NCI-H526 treated with DMSO at 0.1 percent for 48 hours (cell line): ENCODE data around the gene TRPV6.

Source experiments
- DNase-seq: peaks from one replicate; lab custom pipeline; 2025; lab: John Stamatoyannopoulos, UW

The TRPV6 gene

DNA sequence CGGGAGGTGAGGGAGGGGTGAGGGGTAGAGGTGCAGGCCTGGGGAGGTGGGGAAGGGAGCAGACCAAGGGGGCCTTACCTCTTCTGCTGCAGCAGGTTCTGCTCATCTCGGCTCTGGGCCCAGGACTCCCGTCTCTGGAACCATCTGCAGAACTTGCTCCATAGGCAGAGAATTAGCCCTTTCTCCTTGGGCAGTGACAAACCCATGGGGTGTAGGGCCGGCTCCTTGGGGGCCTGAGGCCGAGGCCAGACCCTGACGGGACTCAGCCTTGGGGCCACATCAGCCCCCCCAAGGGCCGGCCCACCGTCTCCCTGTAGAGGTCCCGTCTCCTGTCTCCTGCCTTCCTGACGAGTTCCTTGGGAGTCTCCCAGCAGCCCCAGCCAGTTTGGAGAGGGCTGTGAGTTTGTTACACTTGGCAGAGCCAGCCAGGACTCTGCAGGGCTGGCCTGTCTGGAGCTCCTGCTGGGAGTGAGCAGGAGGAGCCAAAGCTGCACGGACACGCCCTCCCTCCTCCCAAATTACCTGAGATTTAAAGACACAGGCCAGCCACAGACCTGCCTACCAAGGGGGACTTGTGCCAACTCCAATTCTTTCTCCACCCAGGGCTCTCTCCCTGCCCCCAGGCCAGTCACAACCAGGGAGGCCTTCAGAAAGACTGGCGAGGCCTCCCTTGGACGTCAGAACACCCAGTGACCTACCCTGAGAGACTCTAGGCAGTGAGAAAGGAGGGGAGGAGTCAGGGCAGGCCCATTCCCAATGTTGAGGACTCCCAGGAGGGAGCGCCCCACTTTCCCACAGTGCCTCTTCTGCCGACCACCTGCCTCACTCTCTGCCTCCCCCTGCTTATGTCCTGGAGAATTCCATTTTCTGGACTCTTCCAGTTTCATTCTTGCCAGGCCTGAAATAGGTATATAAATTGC, at the start of gene TRPV6:
Gene TRPV6, minus strand, starts transcription at position 435 of the 920 bp plus-strand sequence.
- DNase-seq = no peak

DNA sequence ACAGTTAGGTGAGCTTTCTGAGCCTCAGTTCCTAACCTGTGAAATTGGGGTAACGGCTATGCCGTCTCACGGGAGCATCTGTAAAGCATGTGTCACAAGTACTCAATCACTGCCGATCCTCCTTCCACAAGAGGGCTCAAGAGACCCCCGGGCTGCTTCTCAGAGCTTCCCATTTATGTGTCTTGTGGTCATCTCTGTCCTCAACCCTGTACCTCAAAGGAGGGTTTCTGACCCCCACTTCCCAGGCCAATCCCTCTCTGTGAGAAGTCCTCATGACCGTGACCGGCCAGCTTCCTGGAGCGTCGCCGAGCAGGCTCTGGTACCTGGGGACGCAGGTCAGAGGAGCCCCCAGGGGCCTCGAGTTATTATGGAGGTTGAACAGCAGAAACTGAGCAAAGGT, 48.5 kb upstream of the TRPV6 start:
- no peak for DNase-seq

DNA sequence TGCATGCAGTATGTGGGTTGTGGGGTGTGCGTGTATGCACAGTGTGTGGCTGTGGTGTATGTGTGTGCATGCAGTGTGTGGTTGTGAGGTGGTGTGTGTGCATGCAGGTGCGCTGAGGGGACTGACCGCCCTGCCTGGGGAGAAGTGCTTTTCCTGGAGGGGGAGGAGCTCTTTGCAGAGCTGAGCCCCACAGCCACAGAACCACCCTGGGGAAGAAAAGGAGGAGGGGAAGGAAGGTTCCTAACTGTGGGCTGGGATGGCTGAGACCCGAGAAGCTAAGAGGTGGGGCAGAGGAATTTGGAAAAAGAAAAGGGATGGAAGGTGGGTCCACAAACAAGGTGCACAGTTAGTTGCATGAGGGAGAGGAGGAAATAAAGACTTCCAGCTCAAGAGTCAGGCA, 48.1 kb upstream of the TRPV6 start, which contains the start of gene TRPV5:
Gene TRPV5, minus strand, starts transcription at position 123 of the 400 bp plus-strand sequence. CDS start 287 bp downstream, outside the sequence.
- no peak for DNase-seq

DNA sequence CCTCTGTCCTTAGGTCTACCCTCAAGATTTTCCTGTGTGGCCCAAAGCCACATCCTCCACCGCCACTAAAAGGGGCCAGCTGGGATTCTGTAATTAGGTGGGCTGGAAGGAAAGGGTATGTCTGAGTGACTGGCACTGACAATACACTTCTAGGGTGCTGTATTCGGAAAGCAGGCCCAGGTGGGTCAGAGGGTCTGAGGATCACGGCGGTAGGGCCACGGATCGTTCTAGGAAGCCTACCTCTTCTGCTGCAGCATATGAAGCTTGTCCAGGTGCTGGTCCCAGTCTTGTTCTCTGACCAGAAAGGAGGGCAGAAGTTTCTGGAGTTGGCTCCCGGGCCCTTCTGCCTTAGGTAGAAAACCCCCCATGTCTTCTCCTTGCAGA, 47.5 kb upstream of the TRPV6 start:
- DNase-seq = no peak

DNA sequence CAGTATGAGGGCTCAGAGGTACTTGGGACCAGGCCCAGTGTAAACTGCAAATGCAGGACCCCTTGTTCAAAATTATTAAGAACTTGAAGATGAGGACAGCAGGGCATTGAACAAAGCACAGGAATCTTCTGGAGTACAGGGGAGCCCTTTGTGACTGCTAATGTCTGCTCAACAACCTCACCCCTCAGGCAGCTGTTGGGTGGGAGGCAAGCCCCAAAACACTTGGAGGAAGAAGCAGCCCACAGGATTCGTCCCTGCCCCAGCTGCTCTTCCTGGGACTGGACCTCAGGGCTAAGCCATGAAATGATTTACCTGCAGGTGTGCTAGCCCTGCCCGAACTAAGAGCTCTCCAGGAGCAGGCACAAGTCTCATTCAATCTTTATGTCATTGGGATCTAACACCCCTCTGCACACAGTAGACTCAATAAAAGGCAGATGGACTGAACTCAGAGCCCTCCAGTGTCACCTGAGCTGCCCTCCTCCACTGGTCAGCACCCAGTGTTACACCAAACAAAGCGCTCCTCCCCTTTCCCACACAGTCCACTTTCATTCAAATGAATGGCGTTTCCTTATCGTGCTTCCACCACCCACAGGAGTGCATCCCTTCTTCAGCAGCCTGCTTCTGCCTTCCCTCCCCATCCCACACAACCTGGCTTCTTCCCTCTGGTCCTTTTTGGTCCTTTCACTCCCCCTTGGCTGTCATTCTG, 47.0 kb upstream of the TRPV6 start:
- no peak for DNase-seq

DNA sequence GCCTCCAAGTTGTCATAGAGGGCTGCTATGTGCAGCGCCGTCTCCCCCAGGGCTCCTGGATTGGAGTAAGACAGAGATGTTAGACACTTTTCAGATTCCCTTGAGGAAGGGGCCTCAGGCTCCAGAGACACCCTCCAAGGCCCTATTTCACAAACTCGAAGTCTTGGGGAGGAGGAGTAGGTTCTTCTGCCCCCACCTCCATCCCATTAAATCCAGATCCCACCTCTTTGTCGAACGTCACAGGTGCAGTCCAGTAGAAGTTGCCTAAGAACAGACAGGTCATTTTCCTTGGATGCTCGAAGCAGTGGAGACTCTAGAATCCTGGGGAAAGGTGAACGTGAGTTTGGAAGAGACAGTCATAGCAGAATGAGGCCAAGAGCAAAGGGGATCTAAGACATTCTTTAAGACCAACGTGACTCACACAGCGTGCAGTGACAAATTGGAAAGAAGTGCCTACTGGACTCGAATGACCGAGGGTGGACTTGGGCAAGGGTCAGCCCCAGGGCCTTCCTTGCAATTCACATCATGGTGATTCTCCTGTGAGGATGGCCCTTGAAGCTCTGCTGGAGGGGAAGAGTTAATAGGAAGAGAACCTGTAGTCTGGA, 44.7 kb upstream of the TRPV6 start:
- DNase-seq = no peak

DNA sequence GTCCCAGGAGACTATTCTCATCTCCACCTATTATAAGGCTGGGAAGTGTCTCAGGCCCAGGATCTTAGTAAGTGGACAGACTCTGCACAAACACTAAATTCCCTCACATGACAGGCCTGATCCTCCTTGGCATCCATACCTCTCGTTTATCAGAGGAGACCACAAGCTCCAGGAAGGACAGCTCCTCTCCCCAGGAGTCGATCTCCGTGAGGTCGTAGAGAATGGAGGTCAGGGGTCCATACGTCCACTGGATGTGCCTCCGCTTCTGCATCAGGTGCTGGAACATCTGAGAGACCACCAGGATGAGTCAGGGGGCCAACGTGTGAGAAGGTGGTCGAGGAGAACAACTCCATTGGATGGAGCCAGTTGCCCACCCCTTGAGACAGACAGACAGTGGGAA, 42.4 kb upstream of the TRPV6 start:
- DNase-seq = no peak

DNA sequence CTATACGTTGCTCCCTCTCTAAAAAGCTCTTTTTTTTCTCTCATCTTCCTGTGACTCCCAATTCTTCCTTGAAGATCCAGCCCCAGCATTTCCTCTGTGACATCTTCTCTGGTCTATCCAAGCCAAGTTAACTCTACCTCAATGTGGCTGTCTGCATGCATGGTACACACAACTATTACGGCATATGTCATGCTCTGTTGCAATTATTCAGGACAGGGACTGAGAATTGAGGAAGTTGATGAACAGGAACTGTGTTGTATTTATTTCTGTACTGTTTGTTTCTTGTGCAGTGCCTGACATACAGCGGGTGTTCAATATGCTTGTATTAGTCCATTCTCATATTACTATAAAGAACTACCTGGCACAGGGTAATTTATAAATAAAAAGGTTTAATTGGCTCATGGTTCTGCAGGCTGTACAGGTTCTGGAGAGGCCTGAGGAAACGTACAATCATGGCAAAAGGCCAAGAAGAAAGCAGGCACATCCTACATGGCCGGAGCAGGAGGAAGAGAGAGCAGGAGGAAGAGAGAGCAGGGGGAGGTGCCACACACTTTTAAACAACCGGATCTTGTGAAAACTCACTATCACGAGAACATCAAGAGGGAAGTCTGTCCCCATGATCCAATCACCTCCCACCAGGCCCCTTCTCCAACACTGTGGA, 41.7 kb upstream of the TRPV6 start:
- DNase-seq = no peak

DNA sequence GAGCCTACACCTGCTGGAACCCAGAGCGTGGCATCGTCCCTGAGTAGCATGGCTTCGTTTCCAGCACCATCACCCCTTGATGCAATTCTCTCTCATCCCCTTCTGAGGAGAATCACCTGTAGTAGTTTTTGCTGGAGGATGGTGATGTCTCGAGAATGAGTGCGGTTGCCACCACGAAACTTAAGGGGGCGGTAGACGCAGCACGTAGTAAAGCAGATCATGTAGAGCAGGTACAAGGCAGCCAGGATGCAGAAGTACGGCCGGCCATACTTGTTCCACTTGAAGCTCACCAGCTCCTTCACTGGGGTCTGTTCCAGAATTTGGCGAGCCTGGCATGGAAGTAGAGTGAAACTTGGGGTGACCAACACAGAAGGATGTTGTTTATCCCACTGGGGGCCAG, 39.9 kb upstream of the TRPV6 start:
- DNase-seq = no peak

DNA sequence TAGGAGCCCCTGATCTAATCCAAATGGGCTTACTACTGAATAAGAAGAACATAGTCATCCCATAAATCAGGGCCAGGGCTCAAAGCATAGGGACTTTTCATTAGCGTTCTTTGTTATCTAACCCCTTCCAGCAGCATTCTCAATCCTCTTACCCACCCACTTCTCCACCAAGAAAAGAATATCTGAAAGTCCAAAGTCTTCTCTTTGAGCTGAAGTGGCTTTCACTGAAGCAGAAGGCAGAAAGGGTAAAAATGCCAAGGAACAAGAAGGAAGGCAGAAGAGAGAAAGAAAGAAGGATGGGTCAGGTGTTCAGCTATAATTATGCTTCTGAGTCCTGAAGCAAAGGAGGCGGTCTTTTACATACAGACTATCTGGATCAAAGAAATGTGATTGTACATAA, 37.8 kb upstream of the TRPV6 start:
- no peak for DNase-seq

DNA sequence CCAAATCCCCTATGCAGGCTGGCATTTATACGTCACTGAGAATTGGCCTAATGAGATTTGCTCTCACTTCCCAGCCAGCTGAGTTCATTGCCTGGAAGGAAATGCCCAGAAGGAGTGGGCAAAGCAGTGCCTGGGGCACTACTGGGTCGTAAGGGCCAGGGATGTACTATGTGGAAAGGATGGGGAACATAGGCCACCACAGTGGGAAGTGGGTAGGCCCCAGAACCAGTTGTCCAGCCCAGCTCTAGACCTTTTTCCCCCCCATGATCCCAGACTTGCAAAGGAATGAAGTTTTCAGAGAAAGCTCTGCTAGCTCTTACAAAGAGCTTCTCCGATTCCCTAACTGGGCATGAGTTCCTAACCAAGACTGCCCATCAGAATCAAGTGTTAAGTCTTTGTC, 34.1 kb upstream of the TRPV6 start:
- no peak for DNase-seq

DNA sequence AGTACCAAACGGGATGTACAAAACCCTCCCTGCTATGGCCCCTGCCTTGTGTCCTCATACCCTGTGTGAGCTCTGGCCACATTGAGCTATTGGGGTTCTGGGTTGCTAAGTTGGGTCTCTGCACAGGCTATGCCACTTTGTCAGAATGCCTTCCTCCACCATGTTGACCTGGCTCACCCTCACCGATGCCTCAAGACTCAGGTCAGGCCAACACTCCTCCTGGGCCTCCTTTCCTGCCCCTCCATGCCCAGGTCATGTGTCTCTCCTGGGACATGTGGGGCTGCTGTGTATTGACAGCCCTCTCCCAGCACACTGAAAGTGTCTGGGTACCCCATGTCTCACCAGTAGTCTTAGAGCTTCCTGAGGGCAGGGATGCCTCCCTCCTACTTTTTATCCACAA, 33.4 kb upstream of the TRPV6 start:
- no peak for DNase-seq

DNA sequence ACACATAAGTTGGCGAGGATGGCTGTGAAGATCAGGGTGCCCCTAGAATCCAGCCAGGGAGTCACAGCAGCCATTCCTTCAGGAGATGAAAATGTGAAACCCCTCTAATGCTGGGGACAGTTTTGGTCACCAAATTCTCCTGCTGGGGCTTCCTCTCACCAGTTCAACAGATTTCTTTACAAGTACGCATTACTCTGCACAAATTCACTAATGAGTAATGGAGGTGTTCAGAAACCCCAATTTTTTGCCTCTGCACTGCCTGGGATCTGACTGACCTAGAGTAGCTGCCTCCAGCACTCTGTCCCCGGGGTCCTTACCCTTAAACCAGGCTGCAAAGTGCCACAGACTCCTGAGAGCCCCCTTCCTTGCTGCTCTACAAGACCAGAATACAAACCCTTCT, 31.9 kb upstream of the TRPV6 start:
- DNase-seq = no peak

DNA sequence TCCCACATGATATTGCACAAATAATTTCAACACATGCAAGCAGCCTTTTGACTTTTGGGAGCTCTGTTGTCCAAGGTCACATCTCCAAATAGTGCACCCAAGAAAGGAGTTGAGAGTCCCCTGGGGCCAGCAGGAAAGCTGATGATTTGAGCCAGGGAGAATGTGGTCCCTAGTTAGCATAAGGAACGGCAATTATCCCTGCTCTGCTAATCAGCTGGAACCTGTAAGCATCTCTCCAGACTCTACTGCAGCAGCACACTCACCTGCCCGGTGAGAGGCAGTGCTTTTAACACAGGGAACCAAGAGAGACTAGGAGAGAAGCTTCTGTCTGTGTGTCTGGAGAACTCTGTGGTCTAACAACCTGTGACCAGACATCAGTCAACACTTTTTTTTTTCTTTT, 31.0 kb upstream of the TRPV6 start:
- DNase-seq = no peak

DNA sequence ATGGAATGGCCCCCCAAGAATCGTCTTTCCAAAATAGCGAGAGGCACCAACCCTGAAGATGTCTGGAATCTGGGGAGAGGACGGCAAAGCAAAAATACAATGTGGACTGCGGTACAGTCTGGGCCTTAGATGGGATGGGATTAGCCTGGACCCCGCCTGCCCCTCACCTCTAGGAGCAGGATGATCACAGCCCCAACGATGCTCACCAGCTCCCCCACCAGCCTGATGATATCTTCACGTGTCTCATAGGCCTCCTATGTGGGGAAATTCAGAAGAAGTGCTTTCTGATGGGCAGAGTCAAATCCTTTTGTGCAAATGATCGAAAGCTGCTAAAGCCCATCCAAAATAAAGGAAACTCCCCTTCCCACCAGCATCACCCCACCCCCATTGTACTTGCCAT, 29.8 kb upstream of the TRPV6 start:
- no peak for DNase-seq

DNA sequence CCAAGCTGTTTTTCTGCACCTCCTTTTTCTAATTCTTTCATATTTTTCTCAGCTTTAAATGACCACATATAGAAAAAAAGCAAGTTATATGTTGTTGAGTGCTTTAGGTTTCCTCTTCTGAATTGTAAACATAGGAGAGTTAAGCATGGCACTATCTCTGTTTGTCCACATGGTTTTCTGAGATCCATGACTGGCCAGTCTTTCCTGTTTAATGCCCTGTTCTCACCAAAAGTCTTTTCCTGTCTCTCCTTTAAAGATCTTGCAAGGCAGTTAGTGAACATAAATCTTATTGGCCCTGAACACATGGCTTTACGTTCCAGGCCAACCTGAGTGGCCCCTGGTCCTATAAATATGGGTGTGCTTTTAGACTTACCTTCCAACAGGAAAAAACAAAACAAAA, 28.6 kb upstream of the TRPV6 start:
- no peak for DNase-seq

DNA sequence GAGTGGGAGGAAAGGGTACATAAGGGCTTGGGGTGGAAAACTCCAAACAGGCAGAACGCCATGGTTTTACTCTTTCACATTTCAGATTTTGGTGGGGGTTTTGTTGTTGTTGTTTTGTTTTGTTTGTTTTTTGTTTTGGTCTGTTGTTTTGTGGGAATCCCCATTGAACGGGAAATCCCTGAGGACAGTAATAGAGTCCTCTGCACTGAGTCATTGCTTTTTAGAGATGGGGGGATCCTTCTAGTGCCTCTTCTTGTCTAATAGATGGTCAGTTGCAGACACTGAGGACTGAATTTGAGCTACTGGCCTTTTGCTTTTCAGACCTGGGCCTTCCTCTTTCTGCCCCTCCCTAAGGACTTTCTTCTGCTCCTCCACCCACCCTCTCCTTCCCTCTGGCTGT, 28.0 kb upstream of the TRPV6 start:
- no peak for DNase-seq

DNA sequence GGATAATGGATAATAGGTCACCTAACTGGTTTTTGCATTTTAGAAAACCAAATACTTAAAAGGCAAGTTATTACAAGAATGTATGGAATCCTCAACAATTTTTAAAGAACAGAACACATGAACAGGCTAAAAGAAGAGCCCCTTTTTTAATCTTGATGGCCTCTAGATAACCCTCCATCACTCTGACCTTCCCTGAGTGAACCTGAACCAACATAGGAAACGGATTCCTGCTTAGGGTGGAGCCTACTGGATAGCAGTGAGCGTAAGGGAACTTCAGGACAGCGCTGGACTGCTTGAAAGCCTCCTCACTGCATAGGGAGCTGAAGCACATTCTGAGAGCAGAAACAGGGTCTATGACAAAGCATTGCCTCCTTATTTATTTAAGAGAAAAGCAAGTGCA, 27.5 kb upstream of the TRPV6 start:
- no peak for DNase-seq

DNA sequence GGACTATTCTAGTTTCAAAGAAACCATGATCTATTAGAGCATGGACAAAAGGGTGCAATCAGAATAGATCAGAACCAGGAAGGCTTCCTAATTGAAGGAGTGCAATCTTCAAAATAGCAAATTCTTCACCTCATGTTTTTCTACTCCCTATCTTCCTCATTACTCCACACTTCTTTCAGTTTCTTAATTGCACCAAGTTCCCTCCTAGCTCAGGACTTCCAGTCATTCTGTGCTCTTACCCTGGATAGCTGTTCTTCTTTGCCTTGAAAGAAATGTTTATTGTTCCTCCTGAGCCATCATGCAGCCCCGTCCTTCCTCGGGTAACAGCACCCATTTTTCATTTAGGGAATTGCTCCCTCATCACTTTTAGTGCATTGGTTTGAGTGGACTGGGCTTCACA, 24.9 kb upstream of the TRPV6 start:
- DNase-seq = no peak

DNA sequence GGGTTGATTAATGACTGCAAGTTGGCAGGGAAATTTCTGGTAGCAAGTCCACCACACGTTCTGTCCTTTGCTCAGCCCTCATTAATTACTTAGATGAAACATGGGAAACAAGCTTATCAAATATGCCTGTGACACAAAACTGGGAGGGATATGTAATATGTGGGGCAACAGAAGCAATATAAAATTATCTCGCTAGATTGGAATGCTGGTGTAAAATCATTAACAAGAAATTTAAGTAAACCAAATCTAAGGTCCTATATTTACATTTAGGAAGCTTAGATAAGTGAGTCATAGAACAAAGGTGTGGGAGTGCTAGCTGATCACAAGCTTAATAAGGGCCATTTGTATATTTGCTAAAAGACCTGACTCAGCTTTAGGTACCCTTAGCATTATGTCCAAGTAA, 24.5 kb upstream of the TRPV6 start:
- DNase-seq = no peak

DNA sequence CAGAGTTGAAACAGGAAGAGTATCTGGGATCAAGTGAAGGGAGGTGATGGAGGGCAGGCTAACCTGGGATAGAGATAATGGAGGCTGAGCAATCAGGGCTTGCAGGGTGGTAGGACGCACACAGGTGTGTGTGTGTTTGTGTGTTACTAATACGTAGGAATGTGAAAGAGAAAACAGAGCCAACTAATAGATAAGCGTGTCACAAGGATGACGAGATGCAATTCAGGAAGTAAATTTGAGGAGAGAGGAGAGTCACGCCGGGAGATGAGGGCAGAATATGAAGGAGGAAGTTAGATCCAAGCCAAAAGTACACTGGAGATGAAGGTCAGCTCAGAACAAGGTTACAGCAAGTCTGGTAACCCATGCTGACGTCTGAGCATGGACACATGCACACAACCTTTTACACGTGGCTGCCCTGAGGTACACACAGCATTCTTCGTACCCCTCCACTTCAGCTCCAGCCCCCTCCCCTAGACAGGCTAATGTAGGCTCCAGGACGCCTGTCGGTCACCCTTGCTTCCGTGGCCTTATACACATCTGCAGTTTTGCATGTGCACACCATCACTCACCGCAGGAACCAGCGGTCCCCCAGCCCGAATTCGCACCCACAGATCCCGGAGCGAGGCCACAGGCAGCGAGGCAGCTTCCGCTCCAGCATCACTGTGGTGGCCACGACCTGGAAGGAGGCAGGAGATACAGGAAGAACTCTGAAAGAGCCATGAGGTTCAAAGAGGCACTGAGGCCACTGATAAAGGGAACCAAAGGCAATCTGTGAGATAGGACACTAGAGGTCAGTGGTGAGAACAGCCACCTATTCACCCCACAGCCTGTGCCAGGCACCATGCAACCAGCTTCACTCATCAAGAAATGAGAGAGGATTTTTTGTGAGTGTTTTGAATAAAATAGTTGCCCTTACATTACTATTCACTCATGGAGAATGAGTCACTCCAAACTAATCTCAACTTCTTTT, 23.7 kb upstream of the TRPV6 start:
- DNase-seq = no peak
